ENCODE data around the gene RBFA.
A peak's percentile ranks its signal among the peaks of the same experiment; 100 is the strongest.
"Not testable (repeated sequence)": the region's sequence is repeated elsewhere in the genome, so short reads cannot be mapped to it uniquely, and the experiment has no call there.

Gene RBFA

DNA sequence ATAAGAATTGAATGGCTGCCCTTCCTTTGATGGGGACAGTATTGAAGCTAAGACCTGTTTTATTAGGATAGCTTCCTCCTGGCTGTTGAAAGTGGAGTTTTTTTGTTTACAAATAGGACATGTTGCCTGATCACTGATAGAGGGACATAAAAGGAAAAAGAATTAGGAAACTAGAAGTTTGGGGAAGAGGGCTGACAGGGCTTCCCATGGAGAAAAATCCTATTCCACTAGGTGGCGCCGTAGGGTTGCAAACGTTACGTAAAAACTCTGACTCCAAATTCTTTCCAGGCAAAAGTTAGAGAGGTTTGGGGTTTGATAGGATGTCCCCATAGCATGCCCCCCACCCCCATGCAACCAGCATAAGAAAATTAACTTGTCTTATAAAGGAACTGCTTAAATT, 11.1 kb upstream of the RBFA start:
- H3K4me3 ChIP-seq (ENCODE audit: low read length) = no peak overlapping the region
- DNase-seq (ENCODE audit: low read depth, low spot score) = no peak

DNA sequence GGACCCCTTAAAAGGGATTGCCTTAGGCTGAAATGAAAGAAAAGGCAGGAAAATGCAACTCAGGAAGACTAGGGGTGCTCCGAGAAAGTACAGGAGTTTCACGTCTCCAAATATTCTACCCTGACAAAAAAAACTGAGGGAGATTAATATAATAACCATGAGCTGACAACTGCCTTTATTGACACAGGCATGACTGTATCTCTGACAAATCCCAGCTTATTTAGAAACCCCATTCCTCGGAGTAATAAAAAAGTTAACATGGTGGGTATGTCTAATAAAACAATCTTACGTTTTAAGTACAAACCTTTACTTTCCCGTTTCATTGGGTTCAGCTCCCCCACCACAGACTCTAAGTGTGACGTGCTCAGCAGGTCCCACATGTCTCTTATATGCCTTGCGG, 7.9 kb upstream of the RBFA start:
- no peak overlapping the region for H3K4me3 ChIP-seq (ENCODE audit: low read length)
- DNase-seq (ENCODE audit: low read depth, low spot score) = no peak

DNA sequence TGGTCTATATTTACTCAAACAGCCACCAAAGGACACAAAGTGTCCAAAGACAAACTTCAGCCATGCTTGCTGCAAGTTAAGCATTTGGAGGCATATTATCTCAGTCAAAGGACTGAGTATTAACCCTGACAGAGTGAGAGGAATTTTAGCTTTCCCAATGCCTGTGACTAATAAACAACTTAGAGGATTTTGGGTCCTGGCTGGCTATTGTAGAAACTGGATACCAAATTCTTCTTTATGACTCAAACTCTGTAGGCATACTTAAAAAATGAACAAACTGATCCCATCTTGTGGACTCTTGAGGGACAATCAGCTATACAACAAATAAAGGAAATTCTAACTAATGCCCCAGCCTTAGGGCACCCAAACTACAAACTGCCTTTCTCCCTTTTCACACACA, 6.5 kb upstream of the RBFA start:
- not testable (repeated sequence) for DNase-seq (ENCODE audit: low read depth, low spot score); H3K4me3 ChIP-seq (ENCODE audit: low read length)

DNA sequence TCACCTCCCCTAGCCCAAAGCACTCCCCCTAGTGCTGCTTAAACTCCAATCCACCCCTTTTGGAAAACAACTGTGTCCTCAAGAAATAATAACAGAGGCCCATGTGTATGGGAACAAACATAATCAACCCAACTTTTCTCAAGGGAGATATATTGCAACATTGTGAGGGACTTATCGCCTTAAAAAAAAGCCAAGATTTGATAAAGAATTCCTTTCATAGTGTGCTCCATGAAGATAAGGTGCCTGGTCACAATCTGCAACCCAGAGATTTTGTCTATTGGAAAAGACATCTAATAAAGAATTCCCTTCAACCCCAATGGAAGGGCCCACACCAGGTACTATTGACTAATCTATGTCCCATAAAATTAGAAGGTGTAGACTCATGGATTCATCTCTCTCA, 4.5 kb upstream of the RBFA start:
- no peak overlapping the region for H3K4me3 ChIP-seq (ENCODE audit: low read length)
- no peak for DNase-seq (ENCODE audit: low read depth, low spot score)

DNA sequence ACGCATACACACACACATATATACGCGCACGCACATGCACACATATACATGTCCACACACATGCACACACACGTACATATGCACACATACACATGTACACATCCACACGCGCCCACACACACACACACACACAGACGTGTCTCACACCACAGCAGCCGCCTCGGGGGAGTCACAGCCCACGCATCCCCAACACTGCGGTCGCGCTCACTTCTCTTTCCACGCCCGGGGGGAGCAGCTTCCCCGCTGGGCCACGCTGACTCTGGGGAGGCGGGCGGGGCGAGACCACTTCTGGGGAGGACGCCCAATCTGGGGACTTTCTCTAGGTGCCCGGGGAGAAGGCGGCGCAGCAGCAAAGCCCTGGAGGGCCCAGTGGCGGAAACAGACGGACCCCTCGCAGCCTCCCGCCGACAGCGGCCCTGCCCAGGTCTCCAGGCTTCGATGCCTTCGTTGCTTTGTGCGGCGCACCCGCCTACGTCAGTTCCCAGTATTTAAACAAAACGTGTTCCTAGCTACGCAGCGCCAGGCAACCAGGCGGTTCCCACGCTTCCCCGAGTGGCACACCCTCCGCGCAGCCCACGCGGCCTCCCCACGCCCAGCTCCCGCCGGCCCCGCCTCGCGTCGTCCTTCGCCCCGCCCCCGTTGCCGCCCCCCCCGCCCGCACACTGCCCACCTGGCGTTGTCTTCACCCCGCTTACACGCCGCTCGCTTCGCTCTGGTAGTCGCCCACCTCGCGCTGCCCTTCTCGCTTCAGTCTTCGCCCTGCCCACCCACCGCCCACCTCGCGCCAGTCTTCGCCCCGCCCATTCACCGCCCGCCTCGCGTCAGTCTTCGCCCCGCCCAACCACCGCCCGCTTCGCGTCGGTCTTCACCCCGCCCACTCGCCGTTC, 810 bp upstream of the RBFA start:
- no peak for DNase-seq (ENCODE audit: low read depth, low spot score)
- H3K4me3 ChIP-seq (ENCODE audit: low read length) = peak overlapping the region; percentile 68

DNA sequence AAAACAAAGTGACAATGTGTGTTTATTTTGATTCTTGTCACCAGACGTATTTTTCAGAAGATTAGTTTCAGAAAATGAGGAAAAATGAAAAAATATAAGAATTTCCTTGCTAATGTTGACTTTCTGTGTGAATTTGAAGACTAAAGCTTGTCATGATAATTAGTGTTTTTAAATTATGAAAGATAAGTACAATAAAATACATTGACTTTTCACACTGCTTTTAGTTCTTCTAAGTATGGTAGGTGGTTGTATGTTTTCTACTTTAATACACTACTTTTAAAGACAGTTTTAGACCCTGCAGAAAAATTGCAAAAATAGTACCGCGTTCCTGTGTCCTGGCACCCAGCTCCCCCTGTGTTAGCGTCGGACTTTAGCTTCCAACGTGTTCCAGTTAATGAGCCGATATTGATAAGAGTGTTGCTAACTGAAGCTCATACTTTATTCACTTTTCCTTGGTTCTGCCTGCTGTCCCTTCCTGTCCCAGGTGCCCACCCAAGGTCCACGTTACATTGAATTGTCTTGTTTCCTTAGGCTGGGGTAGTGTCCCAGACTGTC, 695 bp downstream of the RBFA start:
- no peak for DNase-seq (ENCODE audit: low read depth, low spot score)
- peak overlapping the region; percentile 93 for H3K4me3 ChIP-seq (ENCODE audit: low read length)

DNA sequence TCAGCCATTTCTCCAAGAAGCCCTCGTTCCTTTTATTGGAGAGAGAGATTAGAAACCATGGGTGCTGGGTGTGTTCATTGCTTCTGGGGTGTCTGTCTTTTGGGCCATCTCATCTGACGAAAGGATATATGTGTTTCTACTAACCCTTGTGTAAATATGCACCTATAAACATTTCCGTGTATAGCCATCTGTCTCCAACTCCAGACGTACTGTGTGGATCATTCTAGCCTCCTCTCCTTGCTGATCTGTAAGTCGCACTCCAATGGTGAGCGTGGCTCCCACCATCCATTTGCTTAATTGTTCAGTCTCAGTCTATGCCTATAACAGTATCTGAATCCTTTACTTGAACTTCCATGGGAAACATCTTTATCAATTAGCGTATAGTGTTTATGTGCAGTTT, 1.8 kb downstream of the RBFA start:
- no peak overlapping the region for H3K4me3 ChIP-seq (ENCODE audit: low read length)
- DNase-seq (ENCODE audit: low read depth, low spot score) = no peak

DNA sequence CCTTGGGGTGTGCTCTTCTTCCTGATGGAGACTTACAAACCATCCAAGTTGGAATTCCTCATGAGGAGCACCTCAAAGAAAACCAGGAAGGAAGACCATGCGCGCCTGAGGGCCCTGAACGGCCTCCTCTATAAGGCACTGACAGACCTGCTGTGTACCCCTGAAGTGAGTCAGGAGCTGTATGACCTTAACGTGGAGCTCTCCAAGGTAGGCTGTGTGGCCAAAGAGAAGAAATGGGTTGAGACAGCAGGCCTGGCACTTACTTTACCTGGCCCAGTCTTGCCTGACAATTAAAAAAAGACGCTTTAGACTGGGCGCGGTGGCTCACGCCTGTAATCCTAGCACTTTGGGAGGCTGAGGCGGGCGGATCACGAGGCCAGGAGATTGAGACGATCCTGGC, 3.1 kb downstream of the RBFA start:
- H3K4me3 ChIP-seq (ENCODE audit: low read length) = no peak overlapping the region
- no peak for DNase-seq (ENCODE audit: low read depth, low spot score)

DNA sequence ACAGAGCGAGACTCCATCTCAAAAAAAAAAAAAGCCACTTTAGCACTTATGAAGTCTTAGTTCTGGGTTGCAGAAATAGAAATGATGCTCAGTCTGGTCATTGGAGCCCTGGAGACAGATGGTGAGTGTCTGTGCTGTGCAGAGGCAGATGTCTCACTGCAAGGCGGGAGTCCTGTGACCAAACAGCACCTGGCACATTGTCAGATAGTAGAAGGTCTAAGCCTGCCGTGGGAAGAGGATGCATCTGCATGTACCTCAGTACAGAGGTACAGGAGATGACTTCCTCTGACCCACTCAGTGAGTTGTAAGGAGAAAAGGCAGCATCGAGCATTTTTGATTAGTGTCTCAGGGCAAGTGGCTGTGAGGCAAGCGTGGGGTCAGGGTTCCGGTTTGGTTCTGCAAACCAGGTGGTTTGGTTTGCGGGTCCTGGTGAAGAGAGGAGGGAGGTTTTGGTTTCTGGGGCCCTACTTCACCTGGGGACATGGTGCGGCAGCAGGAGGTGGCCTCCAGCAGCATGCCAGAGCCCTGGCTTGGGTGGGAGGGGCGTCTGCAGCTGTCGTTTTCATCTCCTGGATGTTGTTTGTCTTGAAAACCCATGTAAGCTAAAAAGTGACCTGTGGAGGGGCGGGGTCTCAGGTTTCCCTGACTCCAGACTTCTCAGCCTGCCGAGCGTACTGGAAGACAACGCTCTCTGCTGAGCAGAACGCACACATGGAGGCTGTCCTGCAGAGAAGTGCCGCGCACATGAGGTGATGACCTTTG, 3.8 kb downstream of the RBFA start:
- DNase-seq (ENCODE audit: low read depth, low spot score) = no peak

DNA sequence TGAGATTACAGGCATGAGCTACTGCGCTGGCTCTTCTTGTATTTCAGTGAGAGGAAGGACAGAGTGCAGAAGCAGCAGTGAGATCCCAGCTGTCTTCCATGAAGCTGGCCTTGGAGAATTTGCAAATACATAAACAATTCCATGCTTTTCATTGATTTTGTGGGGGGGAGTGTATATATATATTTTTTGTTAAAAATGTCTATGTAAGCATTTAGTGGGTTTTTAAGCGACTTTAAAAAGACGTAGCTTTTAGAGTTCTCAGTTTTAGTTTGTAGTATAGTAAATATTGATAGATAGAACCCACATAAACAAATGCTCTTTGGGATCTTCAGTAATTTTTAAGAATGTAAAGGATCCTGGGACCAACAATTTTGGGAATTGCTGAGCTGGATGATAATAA, 6.3 kb downstream of the RBFA start:
- no peak overlapping the region for H3K4me3 ChIP-seq (ENCODE audit: low read length)
- DNase-seq (ENCODE audit: low read depth, low spot score) = no peak

More for the DNA sequence above, 3.8 kb downstream of the RBFA start:
- H3K4me3 ChIP-seq (ENCODE audit: low read length) = no peak overlapping the region

DNA sequence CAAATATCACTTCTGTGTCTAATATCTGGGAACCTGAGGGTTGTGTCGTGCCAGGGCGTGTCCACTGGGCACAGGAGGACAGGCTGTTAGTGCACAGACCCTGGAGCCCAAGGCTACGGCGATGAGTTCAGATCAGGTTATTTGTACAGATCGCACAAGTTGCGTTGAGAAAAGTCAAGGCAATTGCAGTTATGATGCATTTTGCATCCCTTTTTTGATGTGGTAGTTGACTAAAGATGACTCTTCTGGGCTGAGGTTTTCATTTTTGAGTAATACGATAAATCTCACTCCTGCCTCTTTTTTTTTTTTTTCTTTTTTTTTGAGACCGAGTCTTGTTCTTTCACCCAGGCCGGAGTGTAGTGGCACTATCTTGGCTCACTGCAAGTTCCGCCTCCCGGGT, 7.2 kb downstream of the RBFA start:
- DNase-seq (ENCODE audit: low read depth, low spot score) = no peak
- H3K4me3 ChIP-seq (ENCODE audit: low read length) = no peak overlapping the region

DNA sequence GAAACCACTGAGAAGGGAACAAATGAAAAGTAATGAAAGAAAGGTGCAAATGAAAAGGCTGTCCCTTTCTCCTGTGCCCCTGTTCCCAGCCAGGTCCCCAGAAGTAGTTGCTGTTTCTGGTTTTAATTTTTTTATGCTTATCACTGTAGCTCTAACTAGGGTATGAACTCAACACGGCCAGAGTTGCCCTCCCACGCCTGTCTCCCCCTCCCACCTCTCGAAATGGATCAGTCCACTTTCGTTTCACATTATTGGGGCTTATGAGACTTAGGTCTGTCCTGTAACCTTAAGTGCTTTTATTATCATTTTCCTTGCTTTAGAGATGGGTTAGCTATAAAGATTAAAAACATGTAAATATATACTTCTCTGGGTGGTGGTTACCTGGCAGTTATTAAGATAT, 8.6 kb downstream of the RBFA start:
- no peak overlapping the region for H3K4me3 ChIP-seq (ENCODE audit: low read length)
- no peak for DNase-seq (ENCODE audit: low read depth, low spot score)

DNA sequence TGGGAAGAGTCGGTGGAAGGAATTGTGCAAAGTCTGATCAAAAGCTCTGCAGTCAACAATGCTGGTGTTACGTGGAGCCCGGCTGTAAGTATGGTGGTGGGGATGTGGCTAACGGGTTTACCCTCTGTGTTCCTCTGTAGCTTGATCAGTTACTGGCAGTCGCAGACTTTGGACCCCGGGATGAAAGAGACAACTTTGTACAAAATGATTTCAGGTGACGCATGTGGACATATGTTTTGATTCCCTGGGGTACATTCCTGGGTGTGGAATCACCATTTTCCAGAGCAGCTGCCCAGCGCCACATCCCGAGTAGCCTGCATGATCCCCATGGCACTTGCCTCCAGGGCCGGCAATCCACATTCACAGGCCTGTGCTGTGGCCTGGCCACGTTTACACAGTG, 9.8 kb downstream of the RBFA start:
- DNase-seq (ENCODE audit: low read depth, low spot score) = no peak
- H3K4me3 ChIP-seq (ENCODE audit: low read length) = no peak overlapping the region

DNA sequence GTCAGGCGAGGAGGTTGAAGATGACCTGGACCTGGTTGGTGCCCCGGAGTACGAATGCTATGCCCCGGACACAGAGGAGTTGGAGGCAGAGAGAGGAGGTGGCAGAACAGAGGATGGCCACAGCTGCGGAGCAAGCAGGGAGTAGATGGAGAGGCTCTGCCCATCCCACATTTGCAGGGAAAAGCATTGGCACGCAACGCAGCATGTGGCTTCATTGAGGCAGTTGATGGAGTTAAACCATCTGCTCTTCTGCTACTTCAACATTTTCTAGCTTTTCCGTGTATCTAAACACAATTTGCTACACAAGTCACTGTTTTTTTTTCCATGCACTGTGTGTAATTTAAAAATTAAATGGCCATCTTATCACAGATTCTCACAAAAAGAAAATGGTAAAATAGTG, 11.8 kb downstream of the RBFA start:
- no peak overlapping the region for H3K4me3 ChIP-seq (ENCODE audit: low read length)
- no peak for DNase-seq (ENCODE audit: low read depth, low spot score)

DNA sequence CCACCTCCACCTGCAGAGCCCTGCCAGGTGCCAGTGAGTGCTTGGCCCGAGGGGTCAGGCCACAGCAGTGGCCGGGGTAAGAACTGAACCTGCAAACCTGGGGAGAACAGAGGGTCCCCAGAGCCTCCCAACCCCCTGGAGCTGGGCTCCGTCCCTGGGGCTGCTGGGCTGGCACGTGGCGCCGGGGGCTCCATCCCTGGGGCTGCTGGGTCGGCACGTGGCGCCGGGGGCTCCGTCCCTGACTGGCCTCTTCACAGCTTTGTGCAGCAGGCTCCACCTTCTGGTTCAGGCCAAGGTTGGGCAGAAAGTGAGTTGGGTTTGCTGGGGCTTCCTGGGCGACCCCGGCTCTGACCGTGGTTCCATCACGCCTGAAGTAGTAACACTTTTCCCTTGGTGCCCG, 12.2 kb downstream of the RBFA start:
- DNase-seq (ENCODE audit: low read depth, low spot score) = no peak
- no peak overlapping the region for H3K4me3 ChIP-seq (ENCODE audit: low read length)

DNA sequence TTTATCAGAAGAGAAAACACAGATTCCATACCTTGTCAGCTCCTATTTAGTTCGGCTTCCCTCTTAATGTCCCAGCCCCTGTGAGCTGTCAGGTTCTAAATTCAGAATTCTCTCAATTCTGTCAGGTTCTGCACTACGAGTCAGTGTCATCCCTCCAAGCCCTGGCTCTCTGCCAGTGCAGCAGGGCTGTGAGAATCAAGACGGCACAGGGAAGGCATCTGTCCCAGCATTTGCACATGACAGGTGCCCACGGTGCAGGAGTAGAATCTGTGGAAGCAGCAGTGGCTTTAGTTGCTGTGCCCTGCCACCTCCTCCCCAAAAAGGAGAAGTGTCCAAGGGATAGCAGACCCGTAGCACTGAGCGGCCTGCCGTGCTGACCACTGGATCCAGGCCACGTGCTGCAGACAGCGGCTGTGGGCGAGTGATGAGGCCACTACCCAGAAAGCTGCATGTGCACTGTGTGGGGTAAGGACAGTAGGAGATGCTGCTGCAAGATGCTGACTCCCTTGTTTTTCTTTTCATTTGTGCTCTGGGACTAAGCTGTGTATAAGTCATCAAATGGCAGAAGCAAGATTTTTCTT, 12.8 kb downstream of the RBFA start:
- DNase-seq (ENCODE audit: low read depth, low spot score) = no peak
- no peak overlapping the region for H3K4me3 ChIP-seq (ENCODE audit: low read length)

DNA sequence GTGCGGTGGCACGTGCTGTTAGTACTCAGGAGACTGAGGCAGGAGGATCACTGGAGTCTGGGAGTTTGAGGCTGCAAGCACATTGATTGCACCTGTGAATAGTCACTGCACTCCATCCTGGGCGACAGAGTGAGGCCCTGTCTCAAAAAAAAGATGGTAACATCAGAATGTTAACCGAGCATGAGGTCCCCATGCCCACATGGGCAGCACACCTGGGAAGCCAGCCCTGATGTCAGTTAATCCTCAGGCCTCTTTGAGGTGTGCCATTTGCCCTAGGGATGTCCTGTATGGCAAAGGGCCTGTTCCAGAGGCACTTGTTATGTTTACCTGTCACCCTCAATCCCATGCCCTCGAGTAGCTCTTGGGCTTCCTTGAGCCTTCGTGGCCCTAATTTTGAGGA, 16.6 kb downstream of the RBFA start:
- DNase-seq (ENCODE audit: low read depth, low spot score) = no peak
- no peak overlapping the region for H3K4me3 ChIP-seq (ENCODE audit: low read length)

DNA sequence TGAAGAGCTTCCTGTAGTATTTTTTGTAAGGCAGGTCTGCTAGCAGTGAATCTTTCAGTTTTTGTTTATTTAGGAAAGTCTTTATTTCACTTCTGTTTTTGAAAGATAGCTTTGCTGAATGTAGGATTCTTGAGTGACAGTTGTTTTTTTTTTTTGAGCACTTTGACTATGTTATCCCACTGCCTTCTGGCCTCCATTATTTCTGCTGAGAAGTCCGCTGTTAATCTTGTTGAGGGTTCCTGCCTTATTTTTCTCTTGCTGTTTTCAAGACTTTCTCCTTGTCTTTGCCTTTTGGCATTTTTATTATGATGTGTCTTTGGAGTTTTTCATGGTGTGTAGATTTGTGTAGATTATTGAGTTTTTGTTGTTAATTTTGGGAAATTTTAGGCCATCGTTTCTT, 21.9 kb downstream of the RBFA start:
- DNase-seq (ENCODE audit: low read depth, low spot score) = no peak
- no peak overlapping the region for H3K4me3 ChIP-seq (ENCODE audit: low read length)

DNA sequence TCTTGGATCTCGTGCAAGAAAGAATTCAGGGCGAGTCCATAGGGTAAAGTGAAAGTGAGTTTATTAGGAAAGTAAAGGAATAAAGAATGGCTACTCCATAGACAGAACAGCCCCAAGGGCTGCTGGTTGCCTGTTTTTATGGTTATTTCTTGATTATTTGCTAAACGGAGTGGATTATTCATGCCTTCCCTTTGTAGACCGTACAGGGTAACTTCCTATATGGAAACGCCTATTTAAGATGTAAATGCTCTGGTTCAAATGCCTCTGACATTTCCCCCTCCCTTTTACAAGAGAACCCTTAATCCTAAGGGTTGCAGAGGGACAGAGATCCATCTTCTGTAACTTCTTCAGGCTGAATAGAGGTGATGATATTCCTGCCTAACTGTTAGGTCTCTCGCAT, 25.7 kb downstream of the RBFA start:
- no peak overlapping the region for H3K4me3 ChIP-seq (ENCODE audit: low read length)
- no peak for DNase-seq (ENCODE audit: low read depth, low spot score)

DNA sequence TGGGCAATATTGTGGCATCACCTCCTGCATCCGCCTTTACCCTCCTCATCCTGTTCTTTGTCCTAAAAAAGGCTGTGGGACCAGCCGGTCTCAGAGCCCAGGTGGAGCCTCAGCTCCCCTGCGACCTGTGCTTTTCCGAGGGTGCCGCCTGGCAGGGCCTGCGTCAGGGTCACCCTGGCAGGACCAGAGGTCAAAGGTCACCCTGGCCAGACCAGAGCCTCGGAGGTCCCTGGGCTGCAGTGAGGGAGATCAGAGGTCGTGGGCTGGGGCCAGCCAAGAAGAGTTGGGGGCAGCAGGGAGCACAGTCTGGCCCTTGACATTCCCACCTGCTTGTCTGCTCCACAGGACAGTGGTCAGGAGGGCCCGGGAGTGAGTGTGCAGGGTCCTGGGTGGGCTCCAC, 31.5 kb downstream of the RBFA start:
- H3K4me3 ChIP-seq (ENCODE audit: low read length) = no peak overlapping the region
- no peak for DNase-seq (ENCODE audit: low read depth, low spot score)
